ENCODE results near the gene NCKAP5.

The NCKAP5 gene

GRCh38 chr2:133421516-133422324 lies 146.5 kb downstream of the NCKAP5 start:
- DNase-seq (ENCODE audit: low read depth) = no peak

- no peak for DNase-seq (ENCODE audit: low read depth)
Observed at GRCh38 chr2:133420788-133421187, 147.5 kb downstream of the NCKAP5 start.

GRCh38 chr2:133418671-133419070 lies 149.6 kb downstream of the NCKAP5 start:
- no peak for DNase-seq (ENCODE audit: low read depth)

- no peak for DNase-seq (ENCODE audit: low read depth)
Observed at GRCh38 chr2:133418021-133418420, 150.2 kb downstream of the NCKAP5 start.

- DNase-seq (ENCODE audit: low read depth) = no peak
Observed at GRCh38 chr2:133417415-133417814, 150.8 kb downstream of the NCKAP5 start.

GRCh38 chr2:133416736-133417135 lies 151.5 kb downstream of the NCKAP5 start:
- DNase-seq (ENCODE audit: low read depth) = no peak

- no peak for DNase-seq (ENCODE audit: low read depth)
Observed at GRCh38 chr2:133416146-133416545, 152.1 kb downstream of the NCKAP5 start.

- DNase-seq (ENCODE audit: low read depth) = no peak
Observed at GRCh38 chr2:133415210-133415876, 152.9 kb downstream of the NCKAP5 start.

- no peak for DNase-seq (ENCODE audit: low read depth)
Observed at GRCh38 chr2:133414486-133415209, 153.6 kb downstream of the NCKAP5 start.

GRCh38 chr2:133413863-133414262 lies 154.4 kb downstream of the NCKAP5 start:
- no peak for DNase-seq (ENCODE audit: low read depth)

- no peak for DNase-seq (ENCODE audit: low read depth)
Observed at GRCh38 chr2:133412694-133413093, 155.6 kb downstream of the NCKAP5 start.

GRCh38 chr2:133411857-133412256 lies 156.4 kb downstream of the NCKAP5 start:
- DNase-seq (ENCODE audit: low read depth) = no peak

- no peak for DNase-seq (ENCODE audit: low read depth)
Observed at GRCh38 chr2:133411101-133411500, 157.2 kb downstream of the NCKAP5 start.

GRCh38 chr2:133409581-133410285 lies 158.5 kb downstream of the NCKAP5 start:
- DNase-seq (ENCODE audit: low read depth) = no peak

GRCh38 chr2:133408671-133409070 lies 159.6 kb downstream of the NCKAP5 start:
- DNase-seq (ENCODE audit: low read depth) = no peak

GRCh38 chr2:133407341-133407740 lies 160.9 kb downstream of the NCKAP5 start:
- DNase-seq (ENCODE audit: low read depth) = no peak

- DNase-seq (ENCODE audit: low read depth) = no peak
Observed at GRCh38 chr2:133405252-133405651, 163.0 kb downstream of the NCKAP5 start.

GRCh38 chr2:133400411-133400810 lies 167.9 kb downstream of the NCKAP5 start:
- DNase-seq (ENCODE audit: low read depth) = no peak

GRCh38 chr2:133393895-133394294 lies 174.4 kb downstream of the NCKAP5 start:
- DNase-seq (ENCODE audit: low read depth) = no peak

- no peak for DNase-seq (ENCODE audit: low read depth)
Observed at GRCh38 chr2:133390156-133390555, 178.1 kb downstream of the NCKAP5 start.

- DNase-seq (ENCODE audit: low read depth) = no peak
Observed at GRCh38 chr2:133389569-133389968, 178.7 kb downstream of the NCKAP5 start.

GRCh38 chr2:133382566-133382965 lies 185.7 kb downstream of the NCKAP5 start:
- DNase-seq (ENCODE audit: low read depth) = no peak

Measured in HS-27A (cell line).